Measurements from ENCODE around the gene SLC22A2. TPM values are rescaled to one million over a fixed set of nuclear protein-coding genes. Genes with fewer than 3 reads are reported as not detected.
"Not testable (repeated sequence)": the region's sequence is repeated elsewhere in the genome, so short reads cannot be mapped to it uniquely, and the experiment has no call there.

Gene SLC22A2
- 0.19 TPM in 1 of 2 replicates, not detected in the other for total RNA-seq (2022)
- Bru-seq, nascent RNA = percentile 7 among the genes with signal in this experiment
- BruChase-seq, experiment 1, labeled RNA remaining after a 2-hour chase = percentile 4 among the genes with signal in this experiment
- percentile 1 among the genes with signal in this experiment for BruChase-seq, experiment 2, labeled RNA remaining after a 6-hour chase
- long read RNA-seq = 0 reads

GRCh38 chr6:160258346-160259142, at the start of gene SLC22A2:
TSS of gene SLC22A2 (minus strand) at chr6:160258821. CDS start at chr6:160258757, 64 bp downstream.
- no peak within 1 kb of the TSS for H3K4me3 Mint-ChIP-seq (ENCODE audit: unreplicated experiment)
- Histone ChIP-seq H3K4me1 (peaks cover 61% of the 10 kb centered on the region), H3K9me3 (no peaks in the 10 kb centered on the region), H3K27me3 (replicated peaks; ENCODE audit: control insufficient read depth, insufficient read depth, low read length) (no peaks in the 10 kb centered on the region), H3K4me3 (ENCODE audit: low read depth, low read length) (no peak within 1 kb of the TSS), H3K36me3 (ENCODE audit: control insufficient read depth, insufficient read depth, low read length) (no peaks in the 10 kb centered on the region; the same call in 1 of the 2 replicates)
- no TSS peak for BruUV-seq (replicated peaks)
- POLR2A ChIA-PET = no interaction called here
- H3K27me3 Mint-ChIP-seq (ENCODE audit: insufficient read depth, unreplicated experiment) = no peaks in the 10 kb centered on the region
- no peaks in the 10 kb centered on the region for H3K9me3 Mint-ChIP-seq (ENCODE audit: unreplicated experiment)
- H3K36me3 Mint-ChIP-seq (ENCODE audit: insufficient read depth, unreplicated experiment) = no peaks in the 10 kb centered on the region
- DNase-seq = no peak
- CTCF ChIA-PET = no interaction called here
- H3K27ac Mint-ChIP-seq (ENCODE audit: unreplicated experiment) = peak within 1 kb of the TSS; percentile 62
- intact Hi-C loops (cut with micrococcal nuclease; ENCODE audit: unreplicated experiment) = no loop called here
- TF ChIP-seq CTCF (IDR thresholded peaks at IDR 0.05; ENCODE audit: insufficient read depth in 1 of 2, low read depth in 1 of 2, low read length in 1 of 2, severe bottlenecking in 1 of 2, unreplicated experiment in 1 of 2) = no peak
- H3K4me1 Mint-ChIP-seq (ENCODE audit: low read depth, unreplicated experiment) = peaks cover 54% of the 10 kb centered on the region

GRCh38 chr6:160305926-160306713, 47.5 kb upstream of the SLC22A2 start:
- intact Hi-C loops (cut with micrococcal nuclease; ENCODE audit: unreplicated experiment) = no loop called here
- H3K4me3 ChIP-seq (ENCODE audit: low read depth, low read length) = no peak overlapping the region
- no peak overlapping the region for H3K27ac Mint-ChIP-seq (ENCODE audit: unreplicated experiment)
- H3K4me3 Mint-ChIP-seq (ENCODE audit: unreplicated experiment) = no peak overlapping the region
- H3K9me3 Mint-ChIP-seq (ENCODE audit: unreplicated experiment) = peaks cover 47% of the 10 kb centered on the region
- H3K36me3 ChIP-seq (ENCODE audit: control insufficient read depth, insufficient read depth, low read length) = no peaks in the 10 kb centered on the region
- no peaks in the 10 kb centered on the region for H3K27me3 Mint-ChIP-seq (ENCODE audit: insufficient read depth, unreplicated experiment)
- H3K9me3 ChIP-seq = peaks cover 11% of the 10 kb centered on the region
- no peaks in the 10 kb centered on the region for H3K27me3 ChIP-seq (replicated peaks; ENCODE audit: control insufficient read depth, insufficient read depth, low read length)
- no peak for TF ChIP-seq CTCF (IDR thresholded peaks at IDR 0.05; ENCODE audit: insufficient read depth in 1 of 2, low read depth in 1 of 2, low read length in 1 of 2, severe bottlenecking in 1 of 2, unreplicated experiment in 1 of 2)
- ChIA-PET CTCF (no interaction called here), POLR2A (no interaction called here)
- H3K4me1 Mint-ChIP-seq (ENCODE audit: low read depth, unreplicated experiment) = peaks cover 7% of the 10 kb centered on the region
- DNase-seq = no peak
- H3K4me1 ChIP-seq = no peaks in the 10 kb centered on the region
- no TSS peak for BruUV-seq (replicated peaks)
- no peaks in the 10 kb centered on the region for H3K36me3 Mint-ChIP-seq (ENCODE audit: insufficient read depth, unreplicated experiment)

- H3K4me3 ChIP-seq (ENCODE audit: low read depth, low read length) = no peak overlapping the region
- no peaks in the 10 kb centered on the region for H3K27me3 Mint-ChIP-seq (ENCODE audit: insufficient read depth, unreplicated experiment)
- H3K9me3 ChIP-seq = peaks cover 4% of the 10 kb centered on the region
- H3K36me3 ChIP-seq (ENCODE audit: control insufficient read depth, insufficient read depth, low read length) = no peaks in the 10 kb centered on the region
- peaks cover 7% of the 10 kb centered on the region for H3K4me1 Mint-ChIP-seq (ENCODE audit: low read depth, unreplicated experiment)
- no peak for DNase-seq
- H3K36me3 Mint-ChIP-seq (ENCODE audit: insufficient read depth, unreplicated experiment) = no peaks in the 10 kb centered on the region
- CTCF ChIA-PET = no interaction called here
- no TSS peak for BruUV-seq (replicated peaks)
- no peaks in the 10 kb centered on the region for H3K27me3 ChIP-seq (replicated peaks; ENCODE audit: control insufficient read depth, insufficient read depth, low read length)
- H3K9me3 Mint-ChIP-seq (ENCODE audit: unreplicated experiment) = peaks cover 33% of the 10 kb centered on the region
- intact Hi-C loops (cut with micrococcal nuclease; ENCODE audit: unreplicated experiment) = no loop called here
- POLR2A ChIA-PET = no interaction called here
- no peak overlapping the region for H3K27ac Mint-ChIP-seq (ENCODE audit: unreplicated experiment)
- H3K4me1 ChIP-seq = no peaks in the 10 kb centered on the region
- TF ChIP-seq CTCF (IDR thresholded peaks at IDR 0.05; ENCODE audit: insufficient read depth in 1 of 2, low read depth in 1 of 2, low read length in 1 of 2, severe bottlenecking in 1 of 2, unreplicated experiment in 1 of 2) = no peak
- no peak overlapping the region for H3K4me3 Mint-ChIP-seq (ENCODE audit: unreplicated experiment)
Measured at GRCh38 chr6:160303806-160304205, 45.2 kb upstream of the SLC22A2 start.

GRCh38 chr6:160302431-160303082, 43.9 kb upstream of the SLC22A2 start:
- DNase-seq; H3K27ac Mint-ChIP-seq (ENCODE audit: unreplicated experiment); BruUV-seq (replicated peaks); intact Hi-C loops (cut with micrococcal nuclease; ENCODE audit: unreplicated experiment); H3K4me3 Mint-ChIP-seq (ENCODE audit: unreplicated experiment); H3K27me3 Mint-ChIP-seq (ENCODE audit: insufficient read depth, unreplicated experiment); H3K4me1 Mint-ChIP-seq (ENCODE audit: low read depth, unreplicated experiment); H3K4me1 ChIP-seq; H3K36me3 Mint-ChIP-seq (ENCODE audit: insufficient read depth, unreplicated experiment); H3K4me3 ChIP-seq (ENCODE audit: low read depth, low read length); H3K36me3 ChIP-seq (ENCODE audit: control insufficient read depth, insufficient read depth, low read length); CTCF ChIA-PET; H3K27me3 ChIP-seq (replicated peaks; ENCODE audit: control insufficient read depth, insufficient read depth, low read length); H3K9me3 ChIP-seq; POLR2A ChIA-PET: not testable (repeated sequence)
- peaks cover 33% of the 10 kb centered on the region for H3K9me3 Mint-ChIP-seq (ENCODE audit: unreplicated experiment)

Data from Caco-2 (cell line).